Mesendoderm (in vitro differentiated cells): Measurements from ENCODE around the gene AKT3.

Experiments used
- DNase-seq: peaks from one replicate; pipeline ENCODE4 v3.0.0; 2013
- H2AK5ac ChIP-seq: 2 replicates; pipeline ENCODE4 v1.6.1; 2013; ENCODE audit warnings: low read length, inconsistent platforms
- H2BK120ac ChIP-seq: 2 replicates; pipeline ENCODE4 v1.6.1; 2013; ENCODE audit warnings: low read depth, mild to moderate bottlenecking, low read length, moderate library complexity, mixed read lengths
- H2BK15ac ChIP-seq: replicated peaks from 2 replicates; pipeline ENCODE4 v1.6.1; 2013; ENCODE audit warnings: low read depth, mild to moderate bottlenecking, moderate library complexity
- H2BK5ac ChIP-seq: 2 replicates; pipeline ENCODE4 v1.6.1; 2013; ENCODE audit warnings: low read length, inconsistent platforms
- H3K18ac ChIP-seq: 2 replicates; pipeline ENCODE4 v1.6.1; 2013; ENCODE audit warnings: mild to moderate bottlenecking, low read length, mixed read lengths
- H3K23ac ChIP-seq: one replicate; pipeline ENCODE4 v1.6.1; 2013; ENCODE audit warnings: low read length
- H3K27ac ChIP-seq: 2 replicates; pipeline ENCODE4 v1.5.1; 2013; ENCODE audit warnings: low read depth, mild to moderate bottlenecking, inconsistent platforms, low read length, moderate library complexity
- H3K27me3 ChIP-seq: 2 replicates; pipeline ENCODE4 v1.6.1; 2013; ENCODE audit warnings: low read length, control low read depth, mild to moderate bottlenecking, inconsistent platforms; ENCODE audit not compliant: insufficient read depth, poor library complexity
- H3K36me3 ChIP-seq: 2 replicates; pipeline ENCODE4 v1.6.1; 2013; ENCODE audit warnings: low read length, inconsistent platforms; ENCODE audit not compliant: control insufficient read depth, insufficient read depth
- H3K4ac ChIP-seq: one replicate; pipeline ENCODE4 v1.6.1; 2013; ENCODE audit warnings: low read depth, mild to moderate bottlenecking, low read length, moderate library complexity
- H3K4me1 ChIP-seq: 2 replicates; pipeline ENCODE4 v1.6.1; 2013; ENCODE audit warnings: low read depth, low read length, inconsistent platforms; ENCODE audit not compliant: control insufficient read depth
- H3K4me2 ChIP-seq: 2 replicates; pipeline ENCODE4 v1.6.1; 2013; ENCODE audit warnings: low read length
- H3K4me3 ChIP-seq: 2 replicates; pipeline ENCODE4 v1.5.1; 2013; ENCODE audit warnings: mild to moderate bottlenecking, low read length
- H3K56ac ChIP-seq: one replicate; pipeline ENCODE4 v1.6.1; 2013; ENCODE audit warnings: low read length
- H3K79me1 ChIP-seq: 2 replicates; pipeline ENCODE4 v1.6.1; 2013; ENCODE audit warnings: low read length, inconsistent platforms
- H3K79me2 ChIP-seq: 2 replicates; pipeline ENCODE4 v1.6.1; 2013; ENCODE audit warnings: mild to moderate bottlenecking, low read length; ENCODE audit not compliant: control insufficient read depth, insufficient read depth
- H3K9ac ChIP-seq: 2 replicates; pipeline ENCODE4 v1.6.1; 2013; ENCODE audit warnings: low read length, inconsistent platforms
- H4K5ac ChIP-seq: one replicate; pipeline ENCODE4 v1.6.1; 2013; ENCODE audit warnings: low read length
- H4K8ac ChIP-seq: one replicate; pipeline ENCODE4 v1.6.1; 2013; ENCODE audit warnings: low read depth, mild to moderate bottlenecking, control low read depth, low read length, moderate library complexity
- WGBS: extraction: QIAGEN DNeasy Blood & Tissue Kit; methylation state at CpG from one replicate; pipeline ENCODE4 v1.1.7; 2013; ENCODE audit warnings: low lambda C conversion rate, missing lambda C conversion rate; ENCODE audit not compliant: insufficient coverage; ENCODE audit errors: extremely low coverage; 5-methylcytosine and 5-hydroxymethylcytosine counted together

The AKT3 gene

DNA sequence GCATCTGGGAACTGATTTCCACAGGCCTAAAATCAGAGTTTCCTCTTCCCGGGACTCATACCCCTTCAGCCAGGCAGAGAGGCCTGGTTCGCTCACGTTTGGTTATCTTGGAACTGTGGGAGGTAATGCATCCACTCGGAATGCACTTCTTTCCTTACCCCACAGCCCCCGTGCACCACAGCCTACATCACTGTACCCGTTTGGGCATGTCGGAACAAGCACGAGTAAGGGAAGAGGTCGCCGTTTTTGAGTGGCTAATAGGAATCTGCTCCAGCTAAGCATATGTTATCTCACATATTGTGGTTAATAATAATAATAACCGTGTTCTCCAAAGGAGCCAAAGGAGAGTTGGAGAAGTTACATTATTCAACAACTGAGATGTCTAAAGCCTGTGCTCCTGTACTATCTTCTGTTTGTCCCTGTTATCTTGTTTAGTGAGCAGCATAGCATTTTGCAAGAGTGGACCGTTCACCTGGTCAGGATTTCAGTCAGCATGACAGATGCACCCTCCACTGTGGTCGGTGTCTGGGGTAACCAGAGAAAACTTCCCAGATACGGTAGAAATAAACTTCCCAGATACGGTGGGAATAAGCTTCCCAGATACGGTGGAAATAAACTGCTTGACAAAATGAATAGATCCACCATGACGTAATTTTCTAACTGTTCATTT is 395.6 kb downstream of the AKT3 start:
- no peak overlapping the region for H4K5ac ChIP-seq
- no peak overlapping the region for H2BK5ac ChIP-seq
- H3K4me1 ChIP-seq = no peaks in the 10 kb centered on the region
- no peaks in the 10 kb centered on the region for H3K79me2 ChIP-seq
- no peak overlapping the region for H3K4ac ChIP-seq
- H4K8ac ChIP-seq = no peak overlapping the region
- H3K27ac ChIP-seq = no peak overlapping the region
- no peak overlapping the region for H2BK120ac ChIP-seq
- DNase-seq = no peak
- H3K79me1 ChIP-seq = no peaks in the 10 kb centered on the region
- H3K9ac ChIP-seq = no peak overlapping the region
- H3K56ac ChIP-seq = no peak overlapping the region
- H2BK15ac ChIP-seq = no peak overlapping the region
- no peaks in the 10 kb centered on the region for H3K36me3 ChIP-seq
- no peak overlapping the region for H3K4me3 ChIP-seq
- H3K18ac ChIP-seq = no peak overlapping the region
- H3K27me3 ChIP-seq = no peaks in the 10 kb centered on the region
- no peak overlapping the region for H3K23ac ChIP-seq
- H3K4me2 ChIP-seq = no peak overlapping the region
- no CpG with 5 or more reads among the region's 17 CpGs for WGBS
- no peak overlapping the region for H2AK5ac ChIP-seq

DNA sequence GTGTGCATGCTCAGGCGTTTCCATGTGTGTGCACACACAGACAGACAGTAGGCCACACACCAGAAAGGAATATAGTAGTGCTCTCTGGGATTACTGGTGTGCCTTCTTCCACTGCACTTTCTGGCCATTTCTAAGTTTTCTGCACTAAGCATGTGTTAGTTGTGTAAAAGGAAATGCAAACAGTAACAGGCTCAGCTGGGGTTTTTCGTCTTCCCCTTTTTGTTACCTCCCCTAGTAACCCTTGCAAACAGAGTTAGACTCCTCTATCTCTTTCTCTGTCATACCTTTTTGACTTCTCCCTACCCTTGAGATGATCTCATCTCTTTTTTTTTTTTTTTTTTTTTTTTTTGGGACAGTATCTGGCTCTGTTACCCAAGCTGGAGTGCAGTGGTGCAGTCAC is 398.0 kb downstream of the AKT3 start:
- no peak overlapping the region for H2AK5ac ChIP-seq
- no peak overlapping the region for H3K9ac ChIP-seq
- H4K8ac ChIP-seq = no peak overlapping the region
- no peak overlapping the region for H2BK120ac ChIP-seq
- H3K36me3 ChIP-seq = no peaks in the 10 kb centered on the region
- no peak for DNase-seq
- H3K27me3 ChIP-seq = no peaks in the 10 kb centered on the region
- H3K4me2 ChIP-seq = no peak overlapping the region
- no peak overlapping the region for H2BK15ac ChIP-seq
- no peaks in the 10 kb centered on the region for H3K79me2 ChIP-seq
- no peak overlapping the region for H3K27ac ChIP-seq
- H4K5ac ChIP-seq = no peak overlapping the region
- no peaks in the 10 kb centered on the region for H3K4me1 ChIP-seq
- H3K23ac ChIP-seq = no peak overlapping the region
- H3K4me3 ChIP-seq = no peak overlapping the region
- no peak overlapping the region for H3K56ac ChIP-seq
- no peaks in the 10 kb centered on the region for H3K79me1 ChIP-seq
- no peak overlapping the region for H2BK5ac ChIP-seq
- no peak overlapping the region for H3K4ac ChIP-seq
- WGBS = no CpG with 5 or more reads among the region's 2 CpGs
- no peak overlapping the region for H3K18ac ChIP-seq

DNA sequence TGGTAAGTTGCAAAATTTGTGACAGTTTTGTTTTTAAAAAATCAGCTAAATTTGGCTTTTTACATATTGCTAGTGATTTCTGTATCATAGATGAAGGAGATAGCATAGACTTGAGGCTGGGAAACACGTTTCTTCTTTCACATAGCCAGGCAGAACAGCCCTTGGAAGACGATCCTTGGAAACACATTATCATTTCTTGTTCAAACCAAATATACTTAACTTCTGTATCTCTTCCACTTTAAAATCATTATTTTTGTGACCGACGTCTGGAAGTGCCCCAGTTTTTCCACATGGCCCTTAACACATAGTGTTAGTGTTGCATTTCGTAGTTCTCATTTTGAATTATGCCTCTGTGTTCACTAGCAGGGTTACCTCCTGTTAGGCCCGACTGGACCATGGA is 400.7 kb downstream of the AKT3 start:
- Histone ChIP-seq H2BK15ac (no peak overlapping the region), H3K79me1 (no peaks in the 10 kb centered on the region), H3K4me1 (no peaks in the 10 kb centered on the region), H3K18ac (no peak overlapping the region), H3K79me2 (no peaks in the 10 kb centered on the region), H3K9ac (no peak overlapping the region), H3K4ac (no peak overlapping the region), H2AK5ac (no peak overlapping the region), H3K27me3 (no peaks in the 10 kb centered on the region), H3K4me2 (no peak overlapping the region), H3K36me3 (no peaks in the 10 kb centered on the region), H3K23ac (no peak overlapping the region), H2BK120ac (no peak overlapping the region), H4K8ac (no peak overlapping the region), H2BK5ac (no peak overlapping the region), H3K4me3 (no peak overlapping the region), H3K27ac (no peak overlapping the region), H4K5ac (no peak overlapping the region), H3K56ac (no peak overlapping the region)
- no CpG with 5 or more reads among the region's 6 CpGs for WGBS
- DNase-seq = no peak

- Histone ChIP-seq H3K27ac (no peak overlapping the region), H2BK5ac (no peak overlapping the region), H3K36me3 (no peaks in the 10 kb centered on the region), H2AK5ac (no peak overlapping the region), H2BK120ac (no peak overlapping the region), H3K56ac (no peak overlapping the region), H3K79me1 (no peaks in the 10 kb centered on the region), H3K4ac (no peak overlapping the region), H4K5ac (no peak overlapping the region), H3K27me3 (no peaks in the 10 kb centered on the region), H3K4me1 (no peaks in the 10 kb centered on the region), H3K79me2 (no peaks in the 10 kb centered on the region), H3K9ac (no peak overlapping the region), H3K4me3 (no peak overlapping the region), H2BK15ac (no peak overlapping the region), H4K8ac (no peak overlapping the region), H3K23ac (no peak overlapping the region), H3K4me2 (no peak overlapping the region), H3K18ac (no peak overlapping the region)
- WGBS = no CpG with 5 or more reads among the region's 4 CpGs
- no peak for DNase-seq
Observed at GRCh38 chr1:243447844-243448243, 402.2 kb downstream of the AKT3 start.

- Histone ChIP-seq H2BK15ac (no peak overlapping the region), H3K4me3 (no peak overlapping the region), H2BK5ac (no peak overlapping the region), H3K9ac (no peak overlapping the region), H4K5ac (no peak overlapping the region), H3K4me1 (no peaks in the 10 kb centered on the region), H3K27me3 (no peaks in the 10 kb centered on the region), H3K4me2 (no peak overlapping the region), H3K79me2 (no peaks in the 10 kb centered on the region), H2BK120ac (no peak overlapping the region), H2AK5ac (no peak overlapping the region), H3K4ac (no peak overlapping the region), H3K18ac (no peak overlapping the region), H3K36me3 (no peaks in the 10 kb centered on the region), H3K27ac (no peak overlapping the region), H3K79me1 (no peaks in the 10 kb centered on the region), H3K56ac (no peak overlapping the region), H3K23ac (no peak overlapping the region), H4K8ac (no peak overlapping the region)
- WGBS = no CpG with 5 or more reads among the region's 3 CpGs
- DNase-seq = no peak
Observed at GRCh38 chr1:243447347-243447746, 402.7 kb downstream of the AKT3 start.

DNA sequence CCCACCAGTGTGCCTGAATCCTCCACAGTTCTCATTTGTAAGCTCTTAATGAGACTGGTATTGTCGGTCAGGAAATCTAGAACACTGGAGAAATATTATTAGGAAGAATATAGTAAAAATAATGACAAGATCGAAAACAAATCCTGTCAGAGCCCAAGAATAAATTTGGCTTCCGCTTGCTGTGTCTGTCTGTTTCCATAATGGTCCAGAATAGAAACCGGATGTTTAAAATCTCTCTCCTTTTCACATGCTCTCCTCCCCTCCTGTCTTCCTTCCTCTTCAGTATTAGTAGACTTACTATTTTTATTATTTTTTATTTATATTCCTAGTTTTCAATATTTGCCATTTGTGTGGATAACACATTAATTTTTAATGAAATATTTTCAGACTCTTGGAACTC is 406.5 kb downstream of the AKT3 start:
- no CpG with 5 or more reads among the region's 4 CpGs for WGBS
- Histone ChIP-seq H3K56ac (no peak overlapping the region), H3K4me1 (no peaks in the 10 kb centered on the region), H3K36me3 (no peaks in the 10 kb centered on the region), H2AK5ac (no peak overlapping the region), H3K27ac (no peak overlapping the region), H2BK15ac (no peak overlapping the region), H4K5ac (no peak overlapping the region), H3K4ac (no peak overlapping the region), H3K23ac (no peak overlapping the region), H2BK120ac (no peak overlapping the region), H3K4me3 (no peak overlapping the region), H3K27me3 (no peaks in the 10 kb centered on the region), H3K18ac (no peak overlapping the region), H3K4me2 (no peak overlapping the region), H3K79me2 (no peaks in the 10 kb centered on the region), H3K79me1 (no peaks in the 10 kb centered on the region), H2BK5ac (no peak overlapping the region), H3K9ac (no peak overlapping the region), H4K8ac (no peak overlapping the region)
- no peak for DNase-seq
